Uterus (tissue), 2 donors: ENCODE data around the gene FUT3.

ENCODE experiments used
- POLR2A ChIP-seq, 2 donors: fragments of 450-650 bp; IDR thresholded peaks; one replicate each; pipeline ENCODE4 v1.6.1; 2016; ENCODE audit warnings: antibody characterized with exemption in 2 of 2, mild to moderate bottlenecking in 1 of 2, moderate library complexity in 1 of 2
- TF ChIP-seq, protein P1 (sequence below), 4 experiments: fragments of 200-600 bp in 2 of 4; fragments of 450-650 bp in 2 of 4; sonication (generic) in 2 of 4; IDR thresholded peaks; one replicate each; pipeline ENCODE4 v1.5.1; 2016 to 2019; ENCODE audit warnings: antibody characterized with exemption in 4 of 4, mild to moderate bottlenecking in 2 of 4, moderate library complexity in 1 of 4

DNA sequence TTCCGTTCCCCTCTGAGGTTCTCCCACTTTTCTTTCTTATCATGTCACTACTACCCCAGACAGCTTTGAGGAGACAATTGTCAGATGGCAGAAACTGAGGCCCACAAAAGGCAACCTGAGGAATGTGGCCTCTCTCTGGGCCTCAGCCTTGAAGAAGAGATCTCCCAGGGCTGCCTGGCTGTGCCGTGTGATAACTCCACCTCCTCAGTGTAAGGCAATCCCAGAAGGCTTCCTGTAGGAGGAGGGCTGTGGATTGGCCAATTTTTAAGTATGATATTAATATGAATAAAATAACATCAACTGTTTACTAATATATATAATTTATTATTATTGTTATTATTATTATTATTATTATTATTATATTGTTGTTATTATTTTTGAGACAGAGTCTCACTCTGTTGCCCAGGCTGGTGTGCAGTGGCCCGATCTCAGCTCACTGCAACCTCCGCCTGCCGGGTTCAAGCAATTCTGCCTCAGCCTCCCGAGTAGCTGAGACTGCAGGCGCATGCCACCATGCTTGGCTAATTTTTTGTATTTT is 55.8 kb downstream of the FUT3 start:
- TF ChIP-seq, protein P1, sequence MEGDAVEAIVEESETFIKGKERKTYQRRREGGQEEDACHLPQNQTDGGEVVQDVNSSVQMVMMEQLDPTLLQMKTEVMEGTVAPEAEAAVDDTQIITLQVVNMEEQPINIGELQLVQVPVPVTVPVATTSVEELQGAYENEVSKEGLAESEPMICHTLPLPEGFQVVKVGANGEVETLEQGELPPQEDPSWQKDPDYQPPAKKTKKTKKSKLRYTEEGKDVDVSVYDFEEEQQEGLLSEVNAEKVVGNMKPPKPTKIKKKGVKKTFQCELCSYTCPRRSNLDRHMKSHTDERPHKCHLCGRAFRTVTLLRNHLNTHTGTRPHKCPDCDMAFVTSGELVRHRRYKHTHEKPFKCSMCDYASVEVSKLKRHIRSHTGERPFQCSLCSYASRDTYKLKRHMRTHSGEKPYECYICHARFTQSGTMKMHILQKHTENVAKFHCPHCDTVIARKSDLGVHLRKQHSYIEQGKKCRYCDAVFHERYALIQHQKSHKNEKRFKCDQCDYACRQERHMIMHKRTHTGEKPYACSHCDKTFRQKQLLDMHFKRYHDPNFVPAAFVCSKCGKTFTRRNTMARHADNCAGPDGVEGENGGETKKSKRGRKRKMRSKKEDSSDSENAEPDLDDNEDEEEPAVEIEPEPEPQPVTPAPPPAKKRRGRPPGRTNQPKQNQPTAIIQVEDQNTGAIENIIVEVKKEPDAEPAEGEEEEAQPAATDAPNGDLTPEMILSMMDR (IDR thresholded peaks at IDR 0.05): no peak
- no peak for TF ChIP-seq POLR2A (IDR thresholded peaks at IDR 0.05)
